Activated CD4-positive, alpha-beta memory T cell treated with anti-CD3 and anti-CD28 coated beads, Interleukin-2, amount 10 ng/mL, durations not matched to agents 7 days and 5 days (primary cell): ENCODE measurements around the gene SLC26A8. TPM values are rescaled to one million over a fixed set of nuclear protein-coding genes. Genes with fewer than 3 reads are reported as not detected.
"Not testable (repeated sequence)": the region's sequence is repeated elsewhere in the genome, so short reads cannot be mapped to it uniquely, and the experiment has no call there.

Experiments
- CTCF ChIA-PET: fragments of 350-600 bp; sonication (Branson Sonifier 250); formaldehyde crosslinking; loops from one replicate; lab custom pipeline; 2021; ENCODE audit warnings: antibody characterized with exemption, inconsistent platforms; lab: Charles Lee
- POLR2A ChIA-PET: fragments of 350-600 bp; sonication (Branson Sonifier 250); formaldehyde crosslinking; loops from one replicate; lab custom pipeline; 2021; ENCODE audit warnings: antibody characterized with exemption; lab: Charles Lee
- DNase-seq: peaks from one replicate; pipeline ENCODE4 v3.0.0-alpha.2; 2020
- H3K27ac Mint-ChIP-seq: one replicate; pipeline ENCODE4 v1.8.0; 2021; ENCODE audit warnings: mild to moderate bottlenecking, mixed read lengths
- H3K27me3 Mint-ChIP-seq: one replicate; pipeline ENCODE4 v1.8.0; 2021; ENCODE audit warnings: mixed read lengths
- H3K36me3 Mint-ChIP-seq: one replicate; pipeline ENCODE4 v1.8.0; 2021; ENCODE audit warnings: low read depth, mixed read lengths
- H3K4me1 Mint-ChIP-seq: one replicate; pipeline ENCODE4 v1.8.0; 2021; ENCODE audit warnings: mixed read lengths
- H3K4me3 Mint-ChIP-seq: one replicate; pipeline ENCODE4 v1.8.0; 2021; ENCODE audit warnings: mild to moderate bottlenecking, mixed read lengths
- H3K9me3 Mint-ChIP-seq: one replicate; pipeline ENCODE4 v1.8.0; 2021; ENCODE audit warnings: mixed read lengths
- total RNA-seq, 2 experiments: library from RNA; stranded (reverse); gene quantifications; one replicate each; pipeline ENCODE4 v1.2.3, GENCODE V29; 2021

Gene SLC26A8
- total RNA-seq, 2 experiments from 2014 or later = not detected

DNA sequence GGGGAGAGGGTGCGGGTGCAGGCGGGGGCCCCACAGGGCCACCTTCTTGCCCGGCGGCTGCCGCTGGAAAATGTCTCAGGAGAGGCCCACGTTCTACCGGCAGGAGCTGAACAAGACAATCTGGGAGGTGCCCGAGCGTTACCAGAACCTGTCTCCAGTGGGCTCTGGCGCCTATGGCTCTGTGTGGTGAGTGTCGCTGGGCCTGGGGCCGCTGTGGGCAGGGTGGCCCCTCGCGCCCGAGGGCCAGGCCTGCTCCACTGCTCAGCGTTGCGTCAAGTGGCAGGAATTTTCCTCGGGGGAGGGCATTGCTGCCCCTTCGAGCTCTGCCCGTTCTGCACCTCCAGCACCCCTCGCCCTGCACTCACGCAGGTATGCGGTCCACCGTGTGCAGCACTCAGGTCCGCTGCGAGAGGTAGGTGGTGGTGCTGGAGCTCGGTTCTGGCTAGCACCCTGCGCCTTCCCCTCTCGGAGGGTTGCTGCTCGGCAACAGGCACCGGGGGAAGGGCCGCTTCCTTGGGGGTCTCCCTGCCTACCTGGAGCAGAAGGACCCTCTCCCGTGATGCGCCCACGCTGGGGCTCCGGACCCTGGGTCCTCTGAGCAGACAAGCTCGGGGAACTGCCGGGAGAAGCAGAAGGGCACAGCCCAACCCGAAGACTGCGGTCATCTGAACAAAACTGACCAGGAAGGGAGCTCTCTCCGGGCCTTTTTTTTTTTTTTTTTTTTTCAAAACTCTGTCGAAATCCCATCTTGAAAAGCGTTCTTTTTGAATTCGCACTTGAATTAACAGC is 3.8 kb upstream of the SLC26A8 start:
- H3K27ac Mint-ChIP-seq = peak overlapping the region; percentile 84
- peaks cover 26% of the 10 kb centered on the region for H3K36me3 Mint-ChIP-seq
- peak overlapping the region; percentile 83 for H3K4me3 Mint-ChIP-seq
- H3K27me3 Mint-ChIP-seq = peaks cover 24% of the 10 kb centered on the region
- H3K4me1 Mint-ChIP-seq = peaks cover 42% of the 10 kb centered on the region
- no peaks in the 10 kb centered on the region for H3K9me3 Mint-ChIP-seq
- peak; percentile 48 for DNase-seq
- ChIA-PET CTCF (interaction anchor here (0.7 to 7.0 kb wide), 31 partner anchors 10 to 1139 kb away, joined by 3 to 142 read pairs (median 4); partner anchors contain the start of gene ANKS1A), POLR2A (interaction anchor here (0.6 to 4.8 kb wide), 50 partner anchors 10 to 1371 kb away, joined by 3 to 95 read pairs (median 5); partner anchors contain the start of genes ANKS1A, BRPF3, MAPK13 and SRPK1)

DNA sequence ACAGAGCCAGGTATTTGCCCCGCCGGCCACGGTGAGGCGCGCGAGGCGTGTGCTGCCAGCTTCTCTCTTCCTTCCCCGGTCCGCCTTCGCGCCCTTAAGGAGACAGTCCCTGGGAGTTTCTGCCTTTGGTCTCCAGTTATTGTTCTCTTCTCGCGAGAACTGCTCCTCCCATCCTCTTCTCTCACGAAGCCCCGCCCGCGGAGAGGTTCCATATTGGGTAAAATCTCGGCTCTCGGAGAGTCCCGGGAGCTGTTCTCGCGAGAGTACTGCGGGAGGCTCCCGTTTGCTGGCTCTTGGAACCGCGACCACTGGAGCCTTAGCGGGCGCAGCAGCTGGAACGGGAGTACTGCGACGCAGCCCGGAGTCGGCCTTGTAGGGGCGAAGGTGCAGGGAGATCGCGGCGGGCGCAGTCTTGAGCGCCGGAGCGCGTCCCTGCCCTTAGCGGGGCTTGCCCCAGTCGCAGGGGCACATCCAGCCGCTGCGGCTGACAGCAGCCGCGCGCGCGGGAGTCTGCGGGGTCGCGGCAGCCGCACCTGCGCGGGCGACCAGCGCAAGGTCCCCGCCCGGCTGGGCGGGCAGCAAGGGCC is 3.2 kb upstream of the SLC26A8 start, which contains the start of gene MAPK14:
Gene MAPK14 (plus strand): TSS at position 308 of the 587 bp plus-strand sequence. CDS start 350 bp downstream, outside the sequence.
- POLR2A ChIA-PET = interaction anchor here (0.8 to 4.8 kb wide), 42 partner anchors 11 to 1371 kb away, joined by 3 to 95 read pairs (median 6); partner anchors contain the start of genes ANKS1A, BRPF3, MAPK13 and SRPK1
- peaks cover 24% of the 10 kb centered on the region for H3K27me3 Mint-ChIP-seq
- CTCF ChIA-PET = interaction anchor here (0.7 to 7.0 kb wide), 21 partner anchors 9 to 1138 kb away, joined by 3 to 142 read pairs (median 5); partner anchors contain the start of gene ANKS1A
- peak within 1 kb of the TSS; percentile 89 for H3K27ac Mint-ChIP-seq
- peak; percentile 99 for DNase-seq
- H3K36me3 Mint-ChIP-seq = peaks cover 26% of the 10 kb centered on the region
- H3K4me1 Mint-ChIP-seq = peaks cover 37% of the 10 kb centered on the region
- peak within 1 kb of the TSS; percentile 83 for H3K4me3 Mint-ChIP-seq
- H3K9me3 Mint-ChIP-seq = no peaks in the 10 kb centered on the region

DNA sequence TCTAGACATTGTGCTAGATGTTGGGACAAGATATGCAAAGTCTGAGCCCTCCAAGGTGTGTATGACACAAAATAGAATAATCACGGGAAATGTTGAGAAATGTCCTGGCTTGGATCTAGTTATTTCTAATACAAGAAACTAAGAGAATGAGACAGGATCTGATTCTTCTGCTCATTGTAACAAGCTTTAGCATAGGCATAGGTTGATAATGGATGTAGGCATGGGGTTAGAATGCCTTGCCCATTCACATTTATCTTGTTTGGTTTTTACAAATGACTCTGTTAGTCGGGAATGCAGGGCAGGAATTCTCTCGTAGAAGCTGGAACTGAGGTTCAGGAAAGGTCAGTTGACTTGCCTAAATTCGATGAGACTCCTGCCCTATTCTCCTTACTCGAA is 1.5 kb upstream of the SLC26A8 start:
- H3K27ac Mint-ChIP-seq = no peak overlapping the region
- H3K36me3 Mint-ChIP-seq = peaks cover 16% of the 10 kb centered on the region
- no peak for DNase-seq
- peaks cover 25% of the 10 kb centered on the region for H3K4me1 Mint-ChIP-seq
- ChIA-PET POLR2A (interaction anchor here (1.5 to 4.8 kb wide), 4 partner anchors 74 to 96 kb away, joined by 3 to 95 read pairs (median 24); no protein-coding TSS in a partner anchor), CTCF (interaction anchor here (0.7 to 7.0 kb wide), 6 partner anchors 68 to 335 kb away, joined by 3 to 142 read pairs (median 4); no protein-coding TSS in a partner anchor)
- no peak overlapping the region for H3K4me3 Mint-ChIP-seq
- no peaks in the 10 kb centered on the region for H3K9me3 Mint-ChIP-seq
- peaks cover 24% of the 10 kb centered on the region for H3K27me3 Mint-ChIP-seq

DNA sequence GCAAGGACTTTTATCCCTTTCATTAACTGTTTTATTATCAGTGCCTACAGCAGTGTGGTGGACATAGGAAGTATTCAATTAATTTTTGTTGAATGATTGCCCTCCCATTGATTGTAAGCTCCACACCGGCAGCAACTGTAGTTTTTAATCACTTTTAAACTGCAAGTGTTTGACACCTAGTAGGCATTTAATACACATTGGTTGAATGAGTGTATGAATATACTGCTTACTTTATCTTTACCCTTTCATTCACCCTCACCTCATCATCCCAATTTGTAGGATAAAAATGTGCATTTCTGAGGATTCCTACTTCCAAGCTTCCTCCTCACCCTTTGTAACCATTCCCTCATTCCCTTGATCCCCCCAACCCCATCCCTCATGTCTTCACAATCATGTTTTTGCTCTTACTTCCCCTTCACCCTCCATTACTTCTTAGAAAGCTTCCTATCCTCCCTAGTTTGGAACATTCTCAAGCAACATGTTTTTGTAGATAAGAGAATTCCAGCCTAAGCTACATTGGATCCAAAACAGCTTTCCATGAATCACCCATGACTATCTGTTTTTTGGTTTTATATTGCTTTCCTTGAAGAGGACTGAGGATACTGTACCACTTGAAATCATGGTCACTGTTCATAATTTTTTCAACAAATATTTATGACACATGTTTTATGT is 955 bp upstream of the SLC26A8 start:
- no peak for DNase-seq
- H3K36me3 Mint-ChIP-seq = peaks cover 13% of the 10 kb centered on the region
- H3K4me3 Mint-ChIP-seq = no peak overlapping the region
- H3K27me3 Mint-ChIP-seq = peaks cover 24% of the 10 kb centered on the region
- peaks cover 21% of the 10 kb centered on the region for H3K4me1 Mint-ChIP-seq
- POLR2A ChIA-PET = interaction anchor here (1.5 kb wide), 1 partner anchor 74 kb away, joined by 3 read pairs; no protein-coding TSS in a partner anchor
- no peak overlapping the region for H3K27ac Mint-ChIP-seq
- CTCF ChIA-PET = interaction anchor here (0.7 to 7.0 kb wide), 6 partner anchors 69 to 335 kb away, joined by 3 to 142 read pairs (median 4); no protein-coding TSS in a partner anchor
- H3K9me3 Mint-ChIP-seq = no peaks in the 10 kb centered on the region

DNA sequence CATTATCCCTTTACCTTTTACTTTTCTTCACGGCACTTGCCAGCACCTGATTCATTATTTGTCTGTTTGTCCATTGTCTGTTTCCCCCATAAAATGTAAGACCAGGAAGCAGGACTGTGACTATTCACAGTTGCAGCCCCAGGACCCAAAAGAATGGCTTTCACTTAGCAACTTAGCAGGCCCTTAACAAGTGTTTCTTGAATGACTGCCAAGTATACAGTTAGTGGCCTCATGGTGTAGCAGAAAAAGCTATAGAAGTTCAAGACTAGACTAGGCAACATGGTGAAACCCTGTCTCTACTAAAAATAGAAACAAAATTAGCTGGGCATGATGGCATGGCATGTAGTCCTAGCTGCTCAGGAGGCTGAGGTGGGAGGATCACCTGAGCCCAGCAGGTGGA is 4.3 kb downstream of the SLC26A8 start:
- DNase-seq = no peak
- ChIA-PET POLR2A (no interaction called here), CTCF (interaction anchor here (0.5 kb wide), 1 partner anchor 85 kb away, joined by 3 read pairs; no protein-coding TSS in a partner anchor)
- Mint-ChIP-seq H3K4me1 (peaks cover 10% of the 10 kb centered on the region), H3K27ac (no peak overlapping the region), H3K4me3 (no peak overlapping the region), H3K36me3 (no peaks in the 10 kb centered on the region), H3K9me3 (no peaks in the 10 kb centered on the region), H3K27me3 (peaks cover 22% of the 10 kb centered on the region)

DNA sequence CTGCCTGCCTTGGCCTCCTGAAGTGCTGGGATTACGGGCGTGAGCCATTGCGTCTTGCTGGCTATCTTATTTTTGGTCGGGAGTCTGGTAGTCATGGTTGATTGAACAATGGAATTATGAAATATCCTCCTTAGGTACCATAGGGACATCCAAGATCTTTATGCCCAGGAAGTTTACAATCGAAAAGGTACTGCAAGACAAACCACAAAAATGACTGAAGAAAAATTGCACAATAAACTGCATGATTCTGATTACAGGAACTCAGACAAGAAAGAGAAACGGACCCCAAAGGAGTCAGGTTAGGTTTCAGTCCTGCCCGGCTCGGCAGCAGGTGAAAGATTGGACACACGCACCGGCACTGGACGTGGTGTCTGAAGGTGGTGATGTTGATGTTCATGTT is 5.3 kb downstream of the SLC26A8 start:
- Mint-ChIP-seq H3K36me3 (no peaks in the 10 kb centered on the region), H3K27me3 (peaks cover 18% of the 10 kb centered on the region), H3K9me3 (no peaks in the 10 kb centered on the region), H3K4me3 (no peak overlapping the region), H3K4me1 (peaks cover 10% of the 10 kb centered on the region), H3K27ac (no peak overlapping the region)
- CTCF ChIA-PET = interaction anchor here (2.0 kb wide), 1 partner anchor 8 kb away, joined by 7 read pairs; the partner anchor contains the start of gene MAPK14
- POLR2A ChIA-PET = no interaction called here
- no peak for DNase-seq

DNA sequence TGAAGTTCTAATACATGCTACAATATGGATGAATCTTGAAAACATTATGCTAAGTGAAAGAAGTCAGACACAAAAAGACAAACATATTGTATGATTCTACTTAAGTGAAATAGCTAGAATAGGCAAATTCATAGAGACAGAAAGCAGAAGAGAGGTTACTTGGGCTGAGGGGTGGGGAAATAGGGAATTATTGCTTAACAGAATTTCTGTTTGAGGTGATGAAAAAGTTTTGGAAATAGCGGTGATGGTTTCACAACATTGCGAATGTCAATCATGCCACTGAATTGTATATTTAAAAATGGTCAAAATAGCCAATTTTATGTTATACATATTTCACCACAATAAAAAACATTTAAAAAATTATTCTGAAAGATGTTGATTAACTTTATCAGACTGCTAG is 6.1 kb downstream of the SLC26A8 start:
- H3K27ac Mint-ChIP-seq = no peak overlapping the region
- no peaks in the 10 kb centered on the region for H3K36me3 Mint-ChIP-seq
- ChIA-PET CTCF (interaction anchor here (2.0 kb wide), 1 partner anchor 9 kb away, joined by 7 read pairs; the partner anchor contains the start of gene MAPK14), POLR2A (no interaction called here)
- no peak for DNase-seq
- H3K4me3 Mint-ChIP-seq = no peak overlapping the region
- H3K9me3 Mint-ChIP-seq = no peaks in the 10 kb centered on the region
- peaks cover 13% of the 10 kb centered on the region for H3K27me3 Mint-ChIP-seq
- peaks cover 7% of the 10 kb centered on the region for H3K4me1 Mint-ChIP-seq

DNA sequence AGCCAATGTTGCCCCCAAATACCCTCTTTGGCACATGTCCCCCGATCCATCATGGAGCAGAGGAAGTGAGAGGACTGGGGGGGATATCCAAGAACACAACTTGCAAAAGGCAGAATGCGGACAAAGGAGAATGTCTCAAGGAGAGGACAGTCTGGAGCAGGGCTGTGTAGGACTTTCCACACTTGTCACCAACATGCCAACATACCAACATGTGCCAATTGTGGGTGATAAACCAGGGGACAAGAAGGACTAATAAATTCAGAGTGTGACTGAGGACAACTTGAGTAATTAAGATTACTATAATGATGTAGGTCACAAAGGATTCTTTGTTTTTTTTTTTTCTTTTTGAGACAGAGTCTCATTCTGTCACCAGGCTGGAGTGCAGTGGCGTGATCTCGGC is 8.8 kb downstream of the SLC26A8 start:
- Mint-ChIP-seq H3K4me3 (no peak overlapping the region), H3K36me3 (no peaks in the 10 kb centered on the region), H3K27me3 (peaks cover 13% of the 10 kb centered on the region), H3K27ac (no peak overlapping the region), H3K9me3 (no peaks in the 10 kb centered on the region), H3K4me1 (peaks cover 7% of the 10 kb centered on the region)
- no peak for DNase-seq
- POLR2A ChIA-PET = no interaction called here
- CTCF ChIA-PET = no interaction called here

DNA sequence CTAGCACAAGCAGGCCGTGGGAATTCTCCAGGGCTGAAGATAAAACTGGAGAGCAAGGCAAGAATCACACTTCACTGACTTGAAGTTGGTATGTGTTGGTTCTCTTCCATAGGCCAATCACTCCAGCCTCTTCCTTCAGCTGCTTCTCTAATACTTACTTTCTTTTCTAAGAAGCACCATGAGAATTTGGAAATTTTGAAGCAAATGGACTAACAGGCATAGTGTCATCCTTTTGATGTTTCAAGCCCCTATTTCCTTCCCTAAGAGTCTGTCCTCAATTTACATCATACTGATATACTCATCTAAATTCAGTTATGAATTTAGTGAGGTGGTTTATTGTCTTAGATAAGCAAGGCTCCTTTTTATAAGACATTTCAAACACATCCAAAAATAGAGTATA is 24.0 kb downstream of the SLC26A8 start:
- no peak for DNase-seq
- ChIA-PET CTCF (no interaction called here), POLR2A (no interaction called here)
- peaks cover 6% of the 10 kb centered on the region for H3K27me3 Mint-ChIP-seq
- no peak overlapping the region for H3K4me3 Mint-ChIP-seq
- H3K36me3 Mint-ChIP-seq = no peaks in the 10 kb centered on the region
- no peaks in the 10 kb centered on the region for H3K9me3 Mint-ChIP-seq
- H3K27ac Mint-ChIP-seq = no peak overlapping the region
- H3K4me1 Mint-ChIP-seq = no peaks in the 10 kb centered on the region

DNA sequence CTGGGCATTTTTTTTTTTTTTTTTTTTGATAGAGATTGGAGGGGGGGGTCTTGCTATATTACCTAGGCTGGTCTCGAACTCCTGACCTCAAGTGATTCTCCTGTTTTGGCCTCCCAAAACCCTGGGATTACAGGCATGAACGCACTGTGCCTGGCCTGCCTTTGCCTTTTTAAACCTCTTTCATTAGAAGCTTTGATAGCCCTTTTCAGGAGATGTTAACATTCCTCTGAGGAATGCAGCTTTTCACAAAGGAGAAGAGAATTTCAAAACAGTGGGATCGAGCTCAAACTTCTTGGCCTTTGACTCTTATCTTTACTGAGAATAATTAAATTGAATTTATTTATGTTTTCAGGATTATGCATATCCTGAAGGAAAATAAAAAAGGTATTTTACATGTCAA is 31.3 kb downstream of the SLC26A8 start:
- no peak for DNase-seq
- no peaks in the 10 kb centered on the region for H3K9me3 Mint-ChIP-seq
- no peaks in the 10 kb centered on the region for H3K4me1 Mint-ChIP-seq
- H3K36me3 Mint-ChIP-seq = no peaks in the 10 kb centered on the region
- H3K27ac Mint-ChIP-seq = no peak overlapping the region
- CTCF ChIA-PET = no interaction called here
- H3K4me3 Mint-ChIP-seq = no peak overlapping the region
- POLR2A ChIA-PET = no interaction called here
- H3K27me3 Mint-ChIP-seq = peaks cover 5% of the 10 kb centered on the region

DNA sequence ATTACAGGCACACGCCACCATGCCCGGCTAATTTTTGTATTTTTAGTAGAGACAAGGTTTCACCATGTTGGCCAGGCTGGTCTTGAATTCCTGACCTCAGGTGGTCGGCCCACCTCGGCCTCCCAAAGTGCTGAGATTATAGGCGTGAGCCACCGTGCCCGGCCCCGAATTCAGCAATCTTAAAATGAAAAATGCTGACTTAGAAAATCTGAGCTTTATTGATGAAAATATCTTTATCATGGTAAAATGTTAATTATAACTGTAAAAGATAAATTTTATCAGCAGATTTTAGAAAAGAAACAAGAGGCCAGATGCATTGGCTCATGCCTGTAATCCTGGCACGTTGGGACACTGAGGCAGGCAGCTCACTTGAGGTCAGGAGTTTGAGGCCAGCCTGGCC is 36.4 kb downstream of the SLC26A8 start:
- POLR2A ChIA-PET, H3K27me3 Mint-ChIP-seq, H3K36me3 Mint-ChIP-seq, H3K4me3 Mint-ChIP-seq, DNase-seq, H3K4me1 Mint-ChIP-seq, CTCF ChIA-PET, H3K9me3 Mint-ChIP-seq, H3K27ac Mint-ChIP-seq: not testable (repeated sequence)

DNA sequence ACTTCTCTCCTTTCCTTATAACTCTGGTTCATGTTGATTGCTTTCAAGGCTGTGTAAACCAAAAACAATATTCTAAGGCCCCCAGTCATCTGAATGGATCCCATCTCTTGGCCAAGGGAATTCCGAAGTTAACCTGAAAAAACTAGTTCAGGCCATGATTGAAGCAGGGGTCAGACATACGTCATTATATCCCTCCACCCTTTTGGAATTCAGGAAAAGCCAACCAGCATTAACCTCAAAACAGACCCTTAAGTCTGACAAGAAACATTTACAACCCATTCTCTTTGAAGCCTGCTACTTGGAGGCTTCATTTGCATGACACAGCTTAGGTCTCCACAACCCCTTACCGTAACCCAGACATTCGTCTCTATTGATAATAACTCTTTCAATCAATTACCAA is 39.7 kb downstream of the SLC26A8 start:
- H3K4me1 Mint-ChIP-seq = no peaks in the 10 kb centered on the region
- H3K36me3 Mint-ChIP-seq = no peaks in the 10 kb centered on the region
- H3K4me3 Mint-ChIP-seq = no peak overlapping the region
- H3K9me3 Mint-ChIP-seq = no peaks in the 10 kb centered on the region
- ChIA-PET CTCF (interaction anchor here (0.6 to 0.7 kb wide), 2 partner anchors 215 to 867 kb away, joined by 3 to 4 read pairs; no protein-coding TSS in a partner anchor), POLR2A (no interaction called here)
- no peak overlapping the region for H3K27ac Mint-ChIP-seq
- H3K27me3 Mint-ChIP-seq = peaks cover 19% of the 10 kb centered on the region
- DNase-seq = no peak
